ENCODE data around the gene TEKT5. TPM values are rescaled to one million over a fixed set of nuclear protein-coding genes. Genes with fewer than 3 reads are reported as not detected.

The TEKT5 gene
- total and polyA plus RNA-seq, 9 of the 15 experiments (the other 6 are each of a cell fraction or from before 2014, with no cell fraction given) = 0.10 to 0.19 TPM; not detected in 7

- TF ChIP-seq DEAF1 (CRISPR knock-in tag; IDR thresholded peaks at IDR 0.05) (peak; percentile 82), EP400 (IDR thresholded peaks at IDR 0.05) (no peak), FIP1L1 (IDR thresholded peaks at IDR 0.05; ENCODE audit: low read depth, low read length, poor library complexity, severe bottlenecking) (no peak), EGR1 (conservative IDR thresholded peaks at IDR 0.05) (no peak), ZBTB43 (CRISPR knock-in tag; IDR thresholded peaks at IDR 0.05) (no peak), ZNF277 (CRISPR knock-in tag; IDR thresholded peaks at IDR 0.05; ENCODE audit: borderline replicate concordance) (no peak), SFPQ (IDR thresholded peaks at IDR 0.05; ENCODE audit: low read depth, low read length) (no peak), GATAD2B (IDR thresholded peaks at IDR 0.05; ENCODE audit: borderline replicate concordance) (no peak), SOX6 (IDR thresholded peaks at IDR 0.05) (no peak), CC2D1A (IDR thresholded peaks at IDR 0.05) (peak; percentile 52; the same call in 1 of the 2 replicates), RNF2 (IDR thresholded peaks at IDR 0.05) (no peak), BCLAF1 (IDR thresholded peaks at IDR 0.05; ENCODE audit: borderline replicate concordance in 1 of 2, control insufficient read depth in 1 of 2, low read depth in 2 of 2, low read length in 1 of 2) (no peak), ARID3B (CRISPR knock-in tag; IDR thresholded peaks at IDR 0.05; ENCODE audit: borderline replicate concordance) (no peak), ZNF76 (CRISPR knock-in tag; IDR thresholded peaks at IDR 0.05; ENCODE audit: borderline replicate concordance) (no peak), MXD1 (CRISPR knock-in tag; IDR thresholded peaks at IDR 0.05; ENCODE audit: borderline replicate concordance, poor library complexity, severe bottlenecking) (no peak)
Observed at GRCh38 chr16:10737068-10737625, 42.4 kb upstream of the TEKT5 start (continued).
